GM20000 (cell line): ENCODE data around the gene ACTN3.

ENCODE experiments used
- DNase-seq: peaks from one replicate; pipeline ENCODE4 v3.0.0; 2012; ENCODE audit warnings: low spot score
- TF ChIP-seq, protein P1 (sequence below): IDR thresholded peaks from 2 replicates; pipeline ENCODE4 v1.5.1; 2012; ENCODE audit warnings: mild to moderate bottlenecking, control low read depth; ENCODE audit errors: extremely low read depth, missing control alignments

ACTN3 gene

DNA sequence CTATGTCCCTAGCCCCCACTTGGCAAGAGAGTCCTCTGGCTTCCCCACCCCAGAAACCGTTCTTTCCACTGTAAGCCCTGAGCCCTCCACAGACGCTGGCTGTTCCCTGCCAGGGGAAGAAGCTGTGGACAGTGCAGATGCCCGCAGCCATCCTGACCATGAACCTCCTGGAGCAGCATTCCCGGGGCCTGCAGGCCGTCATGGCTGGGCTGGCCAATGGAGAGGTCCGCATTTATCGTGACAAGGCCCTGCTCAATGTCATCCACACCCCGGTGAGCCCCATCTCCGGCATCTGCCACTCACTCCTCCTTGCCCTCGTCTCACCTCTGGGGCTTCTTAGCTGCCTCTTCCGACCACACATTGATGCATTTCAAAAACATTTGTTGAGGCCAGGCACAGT, 23.1 kb upstream of the ACTN3 start:
- DNase-seq: no peak
- TF ChIP-seq, protein P1, sequence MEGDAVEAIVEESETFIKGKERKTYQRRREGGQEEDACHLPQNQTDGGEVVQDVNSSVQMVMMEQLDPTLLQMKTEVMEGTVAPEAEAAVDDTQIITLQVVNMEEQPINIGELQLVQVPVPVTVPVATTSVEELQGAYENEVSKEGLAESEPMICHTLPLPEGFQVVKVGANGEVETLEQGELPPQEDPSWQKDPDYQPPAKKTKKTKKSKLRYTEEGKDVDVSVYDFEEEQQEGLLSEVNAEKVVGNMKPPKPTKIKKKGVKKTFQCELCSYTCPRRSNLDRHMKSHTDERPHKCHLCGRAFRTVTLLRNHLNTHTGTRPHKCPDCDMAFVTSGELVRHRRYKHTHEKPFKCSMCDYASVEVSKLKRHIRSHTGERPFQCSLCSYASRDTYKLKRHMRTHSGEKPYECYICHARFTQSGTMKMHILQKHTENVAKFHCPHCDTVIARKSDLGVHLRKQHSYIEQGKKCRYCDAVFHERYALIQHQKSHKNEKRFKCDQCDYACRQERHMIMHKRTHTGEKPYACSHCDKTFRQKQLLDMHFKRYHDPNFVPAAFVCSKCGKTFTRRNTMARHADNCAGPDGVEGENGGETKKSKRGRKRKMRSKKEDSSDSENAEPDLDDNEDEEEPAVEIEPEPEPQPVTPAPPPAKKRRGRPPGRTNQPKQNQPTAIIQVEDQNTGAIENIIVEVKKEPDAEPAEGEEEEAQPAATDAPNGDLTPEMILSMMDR: no peak

DNA sequence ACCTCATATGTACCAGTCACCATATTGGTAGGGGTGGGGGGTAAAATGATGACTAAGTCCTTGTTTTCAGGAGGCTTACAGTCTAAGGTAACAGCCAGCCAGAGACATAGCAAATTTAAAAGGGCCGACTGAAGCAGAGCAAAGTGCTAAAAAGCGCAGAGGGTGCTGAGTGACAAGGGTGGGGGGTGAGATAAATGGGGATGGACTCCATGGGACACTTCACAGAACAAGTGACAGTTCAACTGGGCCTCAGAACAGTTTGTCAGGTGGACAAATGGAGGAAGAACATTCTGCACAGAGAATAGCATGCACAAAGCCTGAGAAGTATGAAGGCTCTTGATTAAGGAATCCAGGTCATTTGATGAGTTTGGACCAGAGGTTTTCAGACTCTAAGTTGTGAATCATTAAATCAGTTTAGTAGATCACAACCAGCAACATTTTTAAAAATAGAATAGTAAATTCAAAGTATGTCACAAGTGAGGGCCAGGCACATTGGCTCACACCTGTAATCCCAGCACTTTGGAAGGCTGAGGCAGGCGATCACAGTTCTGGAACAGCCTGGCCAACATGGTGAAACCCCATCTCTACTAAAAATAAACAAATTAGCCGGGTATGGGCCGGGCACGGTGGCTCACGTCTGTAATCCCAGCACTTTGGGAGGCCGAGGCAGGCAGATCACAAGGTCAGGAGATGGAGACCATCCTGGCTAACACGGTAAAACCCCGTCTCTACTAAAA, 22.2 kb upstream of the ACTN3 start:
- DNase-seq: no peak
- TF ChIP-seq, protein P1: no peak

DNA sequence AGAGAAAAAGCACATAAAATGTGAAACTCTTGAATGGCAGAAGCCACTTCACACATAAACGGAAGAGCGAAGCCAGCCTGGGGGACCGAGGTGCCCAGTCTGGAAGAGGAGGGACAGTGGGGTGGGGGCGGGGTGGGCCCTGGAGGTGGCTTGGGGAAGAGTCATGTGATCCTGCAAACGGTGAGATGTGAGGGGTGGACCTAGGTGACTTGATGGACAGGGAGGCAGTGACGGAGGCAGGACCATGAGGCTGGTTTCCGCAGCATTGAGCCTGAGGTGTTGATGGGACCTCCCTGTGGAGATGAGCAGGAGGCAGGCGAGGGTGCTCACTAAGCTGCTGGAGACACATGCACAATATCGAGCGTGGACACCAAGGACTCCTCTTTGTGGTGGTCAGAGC, 17.6 kb upstream of the ACTN3 start:
- DNase-seq: no peak
- TF ChIP-seq, protein P1: no peak

DNA sequence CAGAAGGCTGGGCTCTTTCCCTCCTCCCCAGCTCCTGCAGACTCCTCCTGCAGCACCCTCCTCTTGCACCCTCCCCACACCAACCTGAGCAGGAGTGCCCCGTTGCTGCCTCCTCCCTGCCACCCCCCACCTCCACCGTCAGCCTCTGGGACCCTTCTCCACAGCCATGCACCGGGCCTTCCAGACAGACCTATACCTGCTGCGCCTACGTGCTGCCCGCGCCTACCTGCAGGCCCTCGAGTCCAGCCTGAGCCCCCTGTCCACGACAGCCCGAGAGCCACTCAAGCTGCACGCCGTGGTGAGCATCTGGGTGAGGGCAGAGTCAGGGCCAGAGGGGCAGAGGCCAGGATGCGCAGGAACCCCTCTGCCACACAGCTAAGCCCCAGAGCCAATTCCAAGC, 17.0 kb upstream of the ACTN3 start:
- TF ChIP-seq, protein P1: no peak
- no peak for DNase-seq

DNA sequence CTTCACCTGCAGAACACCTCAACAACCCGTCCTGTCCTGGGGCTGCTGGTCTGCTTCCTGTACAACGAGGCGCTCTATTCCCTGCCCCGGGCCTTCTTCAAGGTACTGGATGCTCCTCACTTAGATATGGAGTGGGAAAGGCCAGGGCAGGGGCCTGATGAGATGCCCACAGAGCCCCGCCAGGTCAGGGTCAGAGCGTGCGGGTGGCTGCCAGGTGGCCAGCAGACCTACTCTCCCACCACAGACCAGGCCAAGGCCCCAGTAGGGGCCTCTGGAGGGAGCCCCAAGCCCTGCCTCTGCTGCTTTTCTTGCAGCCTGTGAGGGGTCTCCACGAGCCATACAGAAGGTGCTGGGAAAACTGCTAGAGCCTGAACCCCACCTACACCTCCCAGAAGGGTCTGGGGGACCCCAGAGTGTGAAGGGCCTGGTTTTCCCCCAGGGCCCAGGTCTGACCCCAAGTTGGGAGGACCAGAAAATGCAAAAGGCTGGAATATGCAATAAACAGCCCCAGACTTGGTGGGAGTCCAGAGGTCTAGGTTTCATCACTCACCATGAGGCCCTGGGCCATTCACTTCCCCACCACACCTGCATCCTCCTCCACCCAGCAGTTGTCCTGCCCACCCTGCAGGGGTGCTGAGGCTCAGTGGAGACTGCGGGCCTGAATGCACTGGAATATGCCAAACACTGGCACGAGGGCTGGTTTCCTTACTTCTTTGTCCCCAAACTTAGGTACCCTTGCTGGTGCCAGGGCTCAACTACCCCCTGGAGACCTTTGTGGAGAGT, 15.6 kb upstream of the ACTN3 start:
- no peak for DNase-seq
- TF ChIP-seq, protein P1: no peak

DNA sequence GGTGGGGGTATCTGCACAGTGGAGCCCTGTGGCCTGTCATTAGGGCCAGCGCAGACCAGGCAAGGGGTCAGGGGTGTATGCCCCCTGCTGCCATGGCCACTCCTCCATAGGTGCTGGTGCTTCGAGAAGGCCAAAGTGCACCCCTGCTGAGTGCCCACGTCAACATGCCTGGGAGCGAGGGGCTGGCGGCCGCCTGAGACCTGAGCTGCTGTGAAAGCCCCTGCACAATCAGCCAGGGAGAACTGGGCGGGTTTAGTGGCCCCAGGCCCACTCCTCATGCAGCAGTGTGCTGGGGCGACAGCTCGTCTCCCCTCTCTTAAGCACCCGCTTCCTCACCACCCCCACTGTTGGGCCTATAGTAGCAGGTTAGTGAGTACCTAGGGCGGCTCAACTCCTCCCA, 14.9 kb upstream of the ACTN3 start:
- TF ChIP-seq, protein P1: no peak
- no peak for DNase-seq

DNA sequence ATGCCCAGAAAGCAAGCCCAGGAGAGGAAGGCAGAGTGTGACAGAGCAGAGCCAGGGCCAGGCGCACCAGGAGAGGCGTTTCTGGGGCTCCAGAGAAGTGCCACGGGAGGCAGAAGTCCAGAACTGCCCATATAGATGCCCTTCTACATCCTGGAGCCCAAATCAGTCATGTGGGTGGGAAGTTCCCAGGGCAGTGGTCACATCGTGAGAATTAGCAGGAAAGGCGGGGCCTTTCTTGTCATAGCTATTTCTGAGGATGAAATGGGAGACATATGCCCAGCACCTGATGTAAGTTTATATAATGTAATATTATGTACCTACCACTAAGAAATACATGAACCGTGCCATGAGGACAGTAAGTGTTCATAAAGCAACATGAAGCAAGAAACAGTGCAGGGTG, 13.9 kb upstream of the ACTN3 start:
- TF ChIP-seq, protein P1: no peak
- no peak for DNase-seq
